Sciatic nerve (tissue), 2 donors: ENCODE results near the gene POMT1. TPM values are rescaled to one million over a fixed set of nuclear protein-coding genes. Genes with fewer than 3 reads are reported as not detected.

Source experiments
- ATAC-seq: fragments of 200-7000 bp; cut with Tn5 transposase; one replicate; pipeline ENCODE4 v1.9.1; 2020; ENCODE audit warnings: mild to moderate bottlenecking, moderate library complexity
- DNase-seq: peaks from one replicate; pipeline ENCODE4 v3.0.0-alpha.2; 2020; ENCODE audit warnings: low spot score
- intact Hi-C: fragments of 100-400 bp; cut with DNase I; formaldehyde crosslinking; loops from one replicate; pipeline ENCODE4 v1.14.2; 2022
- total RNA-seq: library from RNA; stranded (reverse); fragmentation: NEBNext Ultra II Directional; extraction: Animal tissue kit (Norgen Biotek cat#: 25700); gene quantifications from one replicate; pipeline ENCODE4 v1.2.1, GENCODE V29; 2021
- donor health status: DM: no; HTN: no; CAD: no.
- donor health status: DM: no; HTN: no; CAD: no.

POMT1 gene
- total RNA-seq, 1 donor from 2014 or later: 34.7 TPM

DNA sequence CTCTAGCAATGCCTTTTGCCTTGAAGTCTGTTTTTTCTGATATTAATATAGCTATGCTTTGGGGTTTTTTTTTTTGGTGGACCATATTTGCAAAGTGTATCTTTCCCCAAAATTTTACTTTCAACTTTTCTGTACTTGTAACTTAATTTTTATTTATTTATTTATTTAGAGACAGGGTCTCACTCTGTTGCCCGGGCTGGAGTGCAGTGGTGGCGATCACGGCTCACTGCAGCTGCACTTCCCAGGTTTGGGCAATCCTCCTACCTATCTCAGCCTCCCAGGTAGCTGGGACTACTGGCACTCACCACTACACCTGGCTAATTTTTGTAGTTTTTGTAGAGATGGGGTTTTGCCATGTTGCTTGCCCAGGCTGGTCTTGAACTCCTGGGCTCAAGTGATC, 63.4 kb downstream of the POMT1 start:
- no peak for ATAC-seq
- intact Hi-C loops: no loop called here
- no peak for DNase-seq

DNA sequence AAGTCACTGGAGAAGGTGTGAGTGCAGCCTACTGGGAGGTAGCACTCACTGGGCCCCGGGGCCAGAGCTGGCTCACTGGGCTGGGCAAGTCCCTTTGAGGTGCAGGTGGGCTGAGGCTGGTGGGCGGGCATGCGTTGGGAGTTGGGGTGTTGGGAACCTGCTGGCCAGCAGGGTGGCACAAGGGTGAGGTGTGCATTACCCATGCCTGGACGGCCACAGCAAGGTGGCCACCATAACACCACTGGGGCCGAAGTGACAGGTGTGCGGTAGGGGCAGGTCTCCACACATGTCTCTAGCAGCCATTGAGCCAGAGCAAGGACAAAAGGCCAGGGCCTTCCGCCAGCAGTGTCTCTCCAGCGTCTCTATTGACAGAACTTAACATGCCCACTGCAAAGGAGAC, 65.2 kb downstream of the POMT1 start:
- ATAC-seq (no peak), DNase-seq (no peak)
- intact Hi-C loops: no loop called here

Other genes starting within 250 kb of the POMT1 start
- gene FAM78A, start 226.4 kb upstream of the POMT1 start, total RNA-seq: 4.2 TPM
- 8.6 TPM for gene PLPP7, start 213.2 kb upstream of the POMT1 start, total RNA-seq
- 252 TPM for gene PRRC2B, start 108.8 kb upstream of the POMT1 start, total RNA-seq
- gene UCK1, start 28.3 kb downstream of the POMT1 start, total RNA-seq: 26.5 TPM
- gene PRRT1B, start 42.6 kb downstream of the POMT1 start, total RNA-seq: not detected
- gene RAPGEF1, start 237.2 kb downstream of the POMT1 start, total RNA-seq: 69.4 TPM